Measurements from ENCODE around the gene RNF168. TPM values are rescaled to one million over a fixed set of nuclear protein-coding genes. Genes with fewer than 3 reads are reported as not detected.
"Not testable (repeated sequence)": the region's sequence is repeated elsewhere in the genome, so short reads cannot be mapped to it uniquely, and the experiment has no call there.

The RNF168 gene
- total RNA-seq, 2 experiments from 2014 or later = 26.1 to 27.4 TPM

GRCh38 chr3:196471551-196471950, 32.0 kb downstream of the RNF168 start:
- ChIA-PET CTCF (no interaction called here), POLR2A (interaction anchor here (0.6 kb wide), 1 partner anchor 196 kb away, joined by 3 read pairs; no protein-coding TSS in a partner anchor)
- Histone ChIP-seq H3K36me3 (ENCODE audit: insufficient read depth, low read length) (peaks cover 51% of the 10 kb centered on the region), H3K27me3 (ENCODE audit: control insufficient read depth in 1 of 2, insufficient read depth in 2 of 2, low read length in 2 of 2) (no peaks in the 10 kb centered on the region), H3K4me3 (ENCODE audit: low read length) (no peak overlapping the region), H3K4me1 (ENCODE audit: insufficient read depth, low read length) (no peaks in the 10 kb centered on the region), H3K9me3 (ENCODE audit: control insufficient read depth in 1 of 2, insufficient read depth in 1 of 2, low read length in 2 of 2) (no peaks in the 10 kb centered on the region), H3K27ac (ENCODE audit: low read depth in 1 of 2, low read length in 2 of 2) (no peak overlapping the region)
- H3K4me3 Mint-ChIP-seq = no peak overlapping the region
- H3K4me1 Mint-ChIP-seq (ENCODE audit: low read depth) = no peaks in the 10 kb centered on the region
- DNase-seq (no peak), ATAC-seq (ENCODE audit: poor library complexity) (no peak)
- no peak overlapping the region for H3K27ac Mint-ChIP-seq
- no peaks in the 10 kb centered on the region for H3K27me3 Mint-ChIP-seq
- TF ChIP-seq CTCF (IDR thresholded peaks at IDR 0.05) = no peak
- intact Hi-C loops (cut with DNase I, micrococcal nuclease) = no loop called here
- H3K9me3 Mint-ChIP-seq = no peaks in the 10 kb centered on the region
- peaks cover 71% of the 10 kb centered on the region for H3K36me3 Mint-ChIP-seq (ENCODE audit: low read depth)

DNA sequence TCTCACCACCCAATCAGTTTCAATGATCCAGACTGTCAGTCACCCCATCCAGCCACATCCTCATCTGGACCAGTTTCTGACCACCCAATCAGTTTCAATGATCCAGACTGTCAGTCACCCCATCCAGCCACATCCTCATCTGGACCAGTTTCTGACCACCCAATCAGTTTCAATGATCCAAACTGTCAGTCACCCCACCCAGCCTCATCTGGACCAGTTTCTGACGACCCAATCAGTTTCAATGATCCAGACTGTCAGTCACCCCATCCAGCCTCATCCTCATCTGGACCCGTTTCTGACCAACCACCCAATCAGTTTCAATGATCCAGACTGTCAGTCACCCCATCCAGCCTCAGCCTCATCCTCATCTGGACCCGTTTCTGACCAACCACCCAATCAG, 33.4 kb downstream of the RNF168 start:
- H3K4me3 Mint-ChIP-seq; H3K27ac Mint-ChIP-seq; POLR2A ChIA-PET; CTCF ChIA-PET; H3K4me1 ChIP-seq (ENCODE audit: insufficient read depth, low read length); H3K27ac ChIP-seq (ENCODE audit: low read depth in 1 of 2, low read length in 2 of 2); H3K4me3 ChIP-seq (ENCODE audit: low read length); H3K27me3 ChIP-seq (ENCODE audit: control insufficient read depth in 1 of 2, insufficient read depth in 2 of 2, low read length in 2 of 2); ATAC-seq (ENCODE audit: poor library complexity); H3K9me3 Mint-ChIP-seq; H3K9me3 ChIP-seq (ENCODE audit: control insufficient read depth in 1 of 2, insufficient read depth in 1 of 2, low read length in 2 of 2); H3K27me3 Mint-ChIP-seq; DNase-seq; H3K4me1 Mint-ChIP-seq (ENCODE audit: low read depth); intact Hi-C loops (cut with DNase I, micrococcal nuclease): not testable (repeated sequence)
- peaks cover 66% of the 10 kb centered on the region for H3K36me3 Mint-ChIP-seq (ENCODE audit: low read depth)
- H3K36me3 ChIP-seq (ENCODE audit: insufficient read depth, low read length) = peaks cover 45% of the 10 kb centered on the region

DNA sequence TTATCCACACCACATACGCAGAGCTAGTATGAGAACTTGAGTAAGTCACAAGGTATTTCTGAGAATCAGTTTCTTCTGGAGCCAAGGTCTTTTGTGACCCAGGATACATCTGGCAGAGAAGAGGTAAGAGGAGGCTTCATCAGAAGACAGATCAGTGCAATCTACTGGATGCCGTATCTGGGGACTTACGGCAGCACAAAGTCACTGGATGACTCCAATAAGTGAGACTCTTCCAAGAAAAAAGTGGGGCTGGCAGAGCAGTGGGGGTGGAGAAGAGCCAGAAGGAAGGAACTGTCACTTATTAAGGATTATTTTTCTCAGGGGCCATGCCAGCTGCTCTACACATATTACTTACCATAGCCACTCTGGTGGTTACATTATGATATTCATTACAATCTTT, 39.8 kb downstream of the RNF168 start:
- H3K4me3 ChIP-seq (ENCODE audit: low read length) = no peak overlapping the region
- Mint-ChIP-seq H3K4me1 (ENCODE audit: low read depth) (peaks cover 3% of the 10 kb centered on the region), H3K4me3 (no peak overlapping the region), H3K27ac (no peak overlapping the region), H3K36me3 (ENCODE audit: low read depth) (peaks cover 19% of the 10 kb centered on the region), H3K27me3 (no peaks in the 10 kb centered on the region), H3K9me3 (peaks cover 3% of the 10 kb centered on the region)
- H3K36me3 ChIP-seq (ENCODE audit: insufficient read depth, low read length) = peaks cover 15% of the 10 kb centered on the region
- no peak for TF ChIP-seq CTCF (IDR thresholded peaks at IDR 0.05)
- no peaks in the 10 kb centered on the region for H3K4me1 ChIP-seq (ENCODE audit: insufficient read depth, low read length)
- peaks cover 0 to 12% of the 10 kb centered on the region in 2 experiments for H3K9me3 ChIP-seq (ENCODE audit: control insufficient read depth in 1 of 2, insufficient read depth in 1 of 2, low read length in 2 of 2)
- H3K27me3 ChIP-seq (ENCODE audit: control insufficient read depth in 1 of 2, insufficient read depth in 2 of 2, low read length in 2 of 2) = no peaks in the 10 kb centered on the region
- intact Hi-C loops (cut with DNase I, micrococcal nuclease) = no loop called here
- ChIA-PET CTCF (no interaction called here), POLR2A (no interaction called here)
- no peak overlapping the region for H3K27ac ChIP-seq (ENCODE audit: low read depth in 1 of 2, low read length in 2 of 2)
- no peak for ATAC-seq (ENCODE audit: poor library complexity)
- DNase-seq = no peak

GRCh38 chr3:196463478-196463756, 40.2 kb downstream of the RNF168 start:
- H3K27me3 ChIP-seq (ENCODE audit: control insufficient read depth in 1 of 2, insufficient read depth in 2 of 2, low read length in 2 of 2) = no peaks in the 10 kb centered on the region
- ATAC-seq (ENCODE audit: poor library complexity) (no peak), DNase-seq (no peak)
- no peak for TF ChIP-seq CTCF (IDR thresholded peaks at IDR 0.05)
- peaks cover 0 to 12% of the 10 kb centered on the region in 2 experiments for H3K9me3 ChIP-seq (ENCODE audit: control insufficient read depth in 1 of 2, insufficient read depth in 1 of 2, low read length in 2 of 2)
- no peaks in the 10 kb centered on the region for H3K4me1 ChIP-seq (ENCODE audit: insufficient read depth, low read length)
- peaks cover 3% of the 10 kb centered on the region for H3K9me3 Mint-ChIP-seq
- intact Hi-C loops (cut with DNase I, micrococcal nuclease) = no loop called here
- CTCF ChIA-PET = no interaction called here
- H3K27me3 Mint-ChIP-seq = no peaks in the 10 kb centered on the region
- peaks cover 11% of the 10 kb centered on the region for H3K36me3 ChIP-seq (ENCODE audit: insufficient read depth, low read length)
- POLR2A ChIA-PET = no interaction called here
- peaks cover 5% of the 10 kb centered on the region for H3K4me1 Mint-ChIP-seq (ENCODE audit: low read depth)
- H3K36me3 Mint-ChIP-seq (ENCODE audit: low read depth) = peaks cover 17% of the 10 kb centered on the region
- no peak overlapping the region for H3K27ac Mint-ChIP-seq
- no peak overlapping the region for H3K4me3 ChIP-seq (ENCODE audit: low read length)
- no peak overlapping the region for H3K4me3 Mint-ChIP-seq
- H3K27ac ChIP-seq (ENCODE audit: low read depth in 1 of 2, low read length in 2 of 2) = no peak overlapping the region

GRCh38 chr3:196462680-196463477, 40.7 kb downstream of the RNF168 start:
- H3K27me3 ChIP-seq (ENCODE audit: control insufficient read depth in 1 of 2, insufficient read depth in 2 of 2, low read length in 2 of 2); ATAC-seq (ENCODE audit: poor library complexity); DNase-seq; H3K27me3 Mint-ChIP-seq; H3K27ac Mint-ChIP-seq; POLR2A ChIA-PET; H3K4me3 ChIP-seq (ENCODE audit: low read length); H3K27ac ChIP-seq (ENCODE audit: low read depth in 1 of 2, low read length in 2 of 2); H3K4me3 Mint-ChIP-seq; CTCF ChIA-PET; H3K4me1 ChIP-seq (ENCODE audit: insufficient read depth, low read length); intact Hi-C loops (cut with DNase I, micrococcal nuclease); H3K9me3 Mint-ChIP-seq; H3K4me1 Mint-ChIP-seq (ENCODE audit: low read depth); H3K36me3 ChIP-seq (ENCODE audit: insufficient read depth, low read length): not testable (repeated sequence)
- peaks cover 0 to 12% of the 10 kb centered on the region in 2 experiments for H3K9me3 ChIP-seq (ENCODE audit: control insufficient read depth in 1 of 2, insufficient read depth in 1 of 2, low read length in 2 of 2)
- peaks cover 11% of the 10 kb centered on the region for H3K36me3 Mint-ChIP-seq (ENCODE audit: low read depth)

Data from CD4-positive, alpha-beta T cell (primary cell).